HCT116 (cell line): ENCODE data around the gene GALNT16. TPM values are rescaled to one million over a fixed set of nuclear protein-coding genes. Genes with fewer than 3 reads are reported as not detected.

Experiments used
- ATAC-seq: fragments of 200-7000 bp; cut with Tn5 transposase; 2 replicates; pipeline ENCODE4 v1.9.1; 2020; ENCODE audit warnings: mild to moderate bottlenecking, moderate library complexity
- BruUV-seq: library from RNA; stranded (reverse); fragments of 400-500 nt; replicated peaks from 2 replicates; lab custom pipeline; 2021; lab: Mats Ljungman, UMichigan
- CTCF ChIA-PET: fragments of 300-600 bp; sonication (Branson Sonifier 250); formaldehyde crosslinking; loops from one replicate; lab custom pipeline; 2021; ENCODE audit warnings: antibody characterized with exemption; lab: Charles Lee
- POLR2A ChIA-PET: fragments of 300-600, 350-600 bp; sonication (Branson Sonifier 250); formaldehyde crosslinking; loops from one replicate; lab custom pipeline; 2021; ENCODE audit warnings: antibody characterized with exemption; lab: Charles Lee
- RAD21 ChIA-PET, 2 experiments: fragments of 300-600 bp; sonication (Branson Sonifier 250); formaldehyde crosslinking; loops; one replicate each; lab custom pipeline; 2023; ENCODE audit warnings: low total read pairs in 2 of 2; ENCODE audit not compliant: uncharacterized antibody in 2 of 2, unreplicated experiment in 2 of 2, low non-redundant PET in 1 of 2; lab: Charles Lee
- DNase-seq: peaks from one replicate; pipeline ENCODE4 v3.0.0-alpha.2; 2010; ENCODE audit warnings: low read depth, low spot score
- H2AFZ ChIP-seq: fragments of 200-600 bp; shearing (Covaris generic), sonication (generic); 2 replicates; pipeline ENCODE4 v1.6.1; 2017; ENCODE audit warnings: low read depth, mixed run types, mixed read lengths, antibody characterized with exemption, low read length; ENCODE audit not compliant: poor library complexity, severe bottlenecking
- H3K27ac ChIP-seq: 2 replicates; pipeline ENCODE4 v1.5.1; 2012; ENCODE audit warnings: low read depth, low read length
- H3K27me3 ChIP-seq: fragments of 200-600 bp; sonication (generic); 2 replicates; pipeline ENCODE4 v1.6.1; 2016; ENCODE audit warnings: mixed run types, low read length, mixed read lengths; ENCODE audit not compliant: insufficient read depth
- H3K36me3 ChIP-seq, 2 experiments: fragments of 200-500 bp in 1 of 2; fragments of 200-600 bp in 1 of 2; sonication (Bioruptor generic) in 1 of 2; sonication (generic) in 1 of 2; 2 replicates each; pipeline versions ENCODE4 v1.5.1 to v1.6.1; 2014 to 2016; ENCODE audit warnings: low read length in 2 of 2, inconsistent platforms in 1 of 2, mixed read lengths in 1 of 2, mixed run types in 1 of 2; ENCODE audit not compliant: insufficient read depth in 2 of 2, control insufficient read depth in 1 of 2
- H3K4me1 ChIP-seq, 2 experiments: fragments of 200-600 bp in 1 of 2; sonication (generic) in 1 of 2; 2 replicates each; pipeline versions ENCODE4 v1.5.1 to v1.6.1; 2012 to 2017; ENCODE audit warnings: low read length in 2 of 2, inconsistent platforms in 1 of 2, mild to moderate bottlenecking in 1 of 2, mixed read lengths in 1 of 2, mixed run types in 1 of 2, moderate library complexity in 1 of 2; ENCODE audit not compliant: insufficient read depth in 2 of 2, control insufficient read depth in 1 of 2
- H3K4me2 ChIP-seq: fragments of 200-600 bp; sonication (generic); 2 replicates; pipeline ENCODE4 v1.6.1; 2017; ENCODE audit warnings: mixed run types, low read length, mixed read lengths
- H3K4me3 ChIP-seq, 2 experiments: fragments of 200-600 bp in 1 of 2; sonication (generic) in 1 of 2; replicated peaks in 1 of 2; 2 replicates each; pipeline ENCODE4 v1.5.1; 2011 to 2016; ENCODE audit warnings: low read length in 2 of 2, control low read depth in 1 of 2, low read depth in 1 of 2, mild to moderate bottlenecking in 1 of 2, mixed read lengths in 1 of 2, mixed run types in 1 of 2
- H3K79me2 ChIP-seq: fragments of 200-600 bp; sonication (generic); 2 replicates; pipeline ENCODE4 v1.6.1; 2017; ENCODE audit warnings: mild to moderate bottlenecking, mixed run types, low read length, moderate library complexity, mixed read lengths; ENCODE audit not compliant: insufficient read depth
- H3K9ac ChIP-seq: fragments of 200-600 bp; sonication (generic); 2 replicates; pipeline ENCODE4 v1.6.1; 2016; ENCODE audit warnings: low read length, mixed read lengths
- H3K9me2 ChIP-seq: fragments of 200-600 bp; sonication (generic), shearing (Covaris generic); 2 replicates; pipeline ENCODE4 v1.6.1; 2017; ENCODE audit warnings: mixed run types, mild to moderate bottlenecking, moderate library complexity; ENCODE audit not compliant: insufficient read depth
- H3K9me3 ChIP-seq, 2 experiments: fragments of 200-500 bp in 1 of 2; fragments of 200-600 bp in 1 of 2; sonication (Bioruptor generic) in 1 of 2; sonication (generic) in 1 of 2; 2 replicates each; pipeline ENCODE4 v1.6.1; 2014 to 2017; ENCODE audit warnings: low read length in 2 of 2, mixed read lengths in 2 of 2, inconsistent platforms in 1 of 2, low read depth in 1 of 2, mild to moderate bottlenecking in 1 of 2, mixed run types in 1 of 2, moderate library complexity in 1 of 2; ENCODE audit not compliant: control insufficient read depth in 1 of 2, insufficient read depth in 1 of 2
- H4K20me1 ChIP-seq: fragments of 200-600 bp; sonication (generic), shearing (Covaris generic); 2 replicates; pipeline ENCODE4 v1.6.1; 2017; ENCODE audit warnings: mixed run types, mild to moderate bottlenecking, moderate library complexity; ENCODE audit not compliant: insufficient read depth
- ATF3 ChIP-seq: IDR thresholded peaks from 2 replicates; pipeline ENCODE4 v1.6.1; 2012
- CBX3 ChIP-seq: IDR thresholded peaks from 2 replicates; pipeline ENCODE4 v1.6.1; 2012; ENCODE audit warnings: low read depth
- CEBPB ChIP-seq: IDR thresholded peaks from 2 replicates; pipeline ENCODE4 v1.6.1; 2012; ENCODE audit warnings: low read depth
- ELF1 ChIP-seq: IDR thresholded peaks from 2 replicates; pipeline ENCODE4 v1.6.1; 2012; ENCODE audit warnings: low read depth, borderline replicate concordance
- EZH2 ChIP-seq: fragments of 200-600 bp; sonication (generic); IDR thresholded peaks from 2 replicates; pipeline ENCODE4 v1.6.1; 2017; ENCODE audit warnings: antibody characterized with exemption, mixed run types
- EZH2phosphoT487 ChIP-seq: fragments of 200-600 bp; IDR thresholded peaks from 2 replicates; pipeline ENCODE4 v1.6.1; 2018; ENCODE audit warnings: antibody characterized with exemption, borderline replicate concordance
- POLR2A ChIP-seq: IDR thresholded peaks from 2 replicates; pipeline ENCODE4 v1.7.0; 2011; ENCODE audit warnings: borderline replicate concordance; ENCODE audit not compliant: insufficient read depth, insufficient read length; ENCODE audit errors: extremely low read depth
- RAD21 ChIP-seq: IDR thresholded peaks from 2 replicates; pipeline ENCODE4 v1.6.1; 2012; ENCODE audit warnings: low read depth, mild to moderate bottlenecking
- REST ChIP-seq: IDR thresholded peaks from 2 replicates; pipeline ENCODE4 v1.6.1; 2012; ENCODE audit warnings: low read depth
- SP1 ChIP-seq: IDR thresholded peaks from 2 replicates; pipeline ENCODE4 v1.6.1; 2012; ENCODE audit warnings: low read depth
- ZFX ChIP-seq: fragments of 450-650 bp; IDR thresholded peaks from 2 replicates; pipeline ENCODE4 v1.6.1; 2017
- ZNF274 ChIP-seq: fragments of 200-500 bp; sonication (Bioruptor generic); IDR thresholded peaks from 2 replicates; pipeline ENCODE4 v1.6.1; 2014; ENCODE audit warnings: mild to moderate bottlenecking, low read depth, low read length, inconsistent platforms
- intact Hi-C: fragments of 100-400 bp; cut with micrococcal nuclease; formaldehyde crosslinking; loops from 2 replicates; pipeline ENCODE4 v1.10.0; 2022
- total RNA-seq: library from RNA; stranded (reverse); gene quantifications from one replicate; pipeline ENCODE4 v1.2.1, GENCODE V29; 2021; ENCODE audit not compliant: unreplicated experiment
- TF ChIP-seq, protein P1 (sequence below): IDR thresholded peaks from 2 replicates; pipeline ENCODE4 v1.6.1; 2011; ENCODE audit warnings: mild to moderate bottlenecking, low read length, moderate library complexity; ENCODE audit not compliant: insufficient replicate concordance; ENCODE audit errors: extremely low read depth
- TF ChIP-seq, protein P2 (sequence below), 3 experiments: fragments of 200-600 bp in 1 of 3; sonication (generic) in 1 of 3; IDR thresholded peaks in 2 of 3; conservative IDR thresholded peaks in 1 of 3; 2 replicates each; pipeline ENCODE4 v1.5.1; 2012 to 2017; ENCODE audit warnings: low read depth in 2 of 3, low read length in 2 of 3, antibody characterized with exemption in 1 of 3, borderline replicate concordance in 1 of 3, control low read depth in 1 of 3, mild to moderate bottlenecking in 1 of 3, mixed read lengths in 1 of 3, mixed run types in 1 of 3, moderate library complexity in 1 of 3; ENCODE audit not compliant: insufficient read depth in 1 of 3

The GALNT16 gene
- total RNA-seq, 1 experiment from 2014 or later: 0.32 TPM

- Histone ChIP-seq H3K9me2 (no peaks in the 10 kb centered on the region), H4K20me1 (no peaks in the 10 kb centered on the region), H3K27ac (no peak overlapping the region), H3K36me3 (no peaks in the 10 kb centered on the region), H3K4me1 (no peaks in the 10 kb centered on the region), H3K4me3 (no peak overlapping the region), H3K9me3 (no peaks in the 10 kb centered on the region), H3K79me2 (no peaks in the 10 kb centered on the region), H2AFZ (no peak overlapping the region), H3K27me3 (no peaks in the 10 kb centered on the region), H3K9ac (no peak overlapping the region)
- no peak for ATAC-seq
- CTCF ChIA-PET: no interaction called here
- intact Hi-C loops: no loop called here
- RAD21 ChIA-PET: no interaction called here
- no TSS peak for BruUV-seq
- no peak for DNase-seq
- POLR2A ChIA-PET: no interaction called here
- TF ChIP-seq POLR2A (no peak), SP1 (no peak), CBX3 (no peak), ZNF274 (no peak), ELF1 (no peak)
- TF ChIP-seq, protein P1, sequence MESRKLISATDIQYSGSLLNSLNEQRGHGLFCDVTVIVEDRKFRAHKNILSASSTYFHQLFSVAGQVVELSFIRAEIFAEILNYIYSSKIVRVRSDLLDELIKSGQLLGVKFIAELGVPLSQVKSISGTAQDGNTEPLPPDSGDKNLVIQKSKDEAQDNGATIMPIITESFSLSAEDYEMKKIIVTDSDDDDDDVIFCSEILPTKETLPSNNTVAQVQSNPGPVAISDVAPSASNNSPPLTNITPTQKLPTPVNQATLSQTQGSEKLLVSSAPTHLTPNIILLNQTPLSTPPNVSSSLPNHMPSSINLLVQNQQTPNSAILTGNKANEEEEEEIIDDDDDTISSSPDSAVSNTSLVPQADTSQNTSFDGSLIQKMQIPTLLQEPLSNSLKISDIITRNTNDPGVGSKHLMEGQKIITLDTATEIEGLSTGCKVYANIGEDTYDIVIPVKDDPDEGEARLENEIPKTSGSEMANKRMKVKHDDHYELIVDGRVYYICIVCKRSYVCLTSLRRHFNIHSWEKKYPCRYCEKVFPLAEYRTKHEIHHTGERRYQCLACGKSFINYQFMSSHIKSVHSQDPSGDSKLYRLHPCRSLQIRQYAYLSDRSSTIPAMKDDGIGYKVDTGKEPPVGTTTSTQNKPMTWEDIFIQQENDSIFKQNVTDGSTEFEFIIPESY: no peak
- TF ChIP-seq, all 23 proteins: peak for 0
- H3K4me2 ChIP-seq: no peak overlapping the region
Measured at GRCh38 chr14:69249603-69250002, 10.4 kb upstream of the GALNT16 start.

DNA sequence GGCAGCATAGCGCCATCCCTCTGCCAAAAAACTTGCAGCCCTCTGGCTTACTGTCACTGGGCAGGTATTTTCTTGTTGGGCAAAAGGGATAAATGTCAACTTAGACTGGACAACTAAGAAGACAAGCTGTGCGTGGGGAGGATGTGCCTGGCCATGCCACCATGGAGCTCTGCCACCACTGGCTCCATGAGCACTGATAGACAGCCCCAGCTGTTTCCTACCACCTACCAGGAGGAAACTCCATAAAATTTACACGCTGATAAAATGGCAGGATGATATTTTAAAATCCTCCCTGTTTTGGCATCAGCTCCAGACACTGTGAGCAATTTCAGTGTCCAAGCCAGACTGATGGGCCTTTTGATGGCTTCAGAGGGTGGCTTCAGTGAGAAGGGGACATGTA, 7.1 kb upstream of the GALNT16 start:
- no peak for DNase-seq
- Histone ChIP-seq H3K27ac (no peak overlapping the region), H3K36me3 (no peaks in the 10 kb centered on the region), H2AFZ (no peak overlapping the region), H3K9me3 (no peaks in the 10 kb centered on the region), H3K4me2 (no peak overlapping the region), H3K9me2 (no peaks in the 10 kb centered on the region), H3K27me3 (no peaks in the 10 kb centered on the region), H3K4me3 (no peak overlapping the region), H3K79me2 (no peaks in the 10 kb centered on the region), H3K9ac (no peak overlapping the region), H3K4me1 (no peaks in the 10 kb centered on the region), H4K20me1 (no peaks in the 10 kb centered on the region)
- no peak for ATAC-seq
- BruUV-seq: no TSS peak
- ChIA-PET RAD21 (no interaction called here), CTCF (no interaction called here), POLR2A (no interaction called here)
- intact Hi-C loops: no loop called here
- TF ChIP-seq CEBPB: no peak
- TF ChIP-seq ZNF274: no peak
- no peak for TF ChIP-seq EZH2phosphoT487
- no peak for TF ChIP-seq EZH2
- TF ChIP-seq RAD21: no peak
- no peak for TF ChIP-seq ZFX
- TF ChIP-seq, protein P2, sequence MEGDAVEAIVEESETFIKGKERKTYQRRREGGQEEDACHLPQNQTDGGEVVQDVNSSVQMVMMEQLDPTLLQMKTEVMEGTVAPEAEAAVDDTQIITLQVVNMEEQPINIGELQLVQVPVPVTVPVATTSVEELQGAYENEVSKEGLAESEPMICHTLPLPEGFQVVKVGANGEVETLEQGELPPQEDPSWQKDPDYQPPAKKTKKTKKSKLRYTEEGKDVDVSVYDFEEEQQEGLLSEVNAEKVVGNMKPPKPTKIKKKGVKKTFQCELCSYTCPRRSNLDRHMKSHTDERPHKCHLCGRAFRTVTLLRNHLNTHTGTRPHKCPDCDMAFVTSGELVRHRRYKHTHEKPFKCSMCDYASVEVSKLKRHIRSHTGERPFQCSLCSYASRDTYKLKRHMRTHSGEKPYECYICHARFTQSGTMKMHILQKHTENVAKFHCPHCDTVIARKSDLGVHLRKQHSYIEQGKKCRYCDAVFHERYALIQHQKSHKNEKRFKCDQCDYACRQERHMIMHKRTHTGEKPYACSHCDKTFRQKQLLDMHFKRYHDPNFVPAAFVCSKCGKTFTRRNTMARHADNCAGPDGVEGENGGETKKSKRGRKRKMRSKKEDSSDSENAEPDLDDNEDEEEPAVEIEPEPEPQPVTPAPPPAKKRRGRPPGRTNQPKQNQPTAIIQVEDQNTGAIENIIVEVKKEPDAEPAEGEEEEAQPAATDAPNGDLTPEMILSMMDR (IDR thresholded peaks at IDR 0.05 in 2 of 3, conservative IDR thresholded peaks at IDR 0.05 in 1 of 3; ENCODE audit: borderline replicate concordance in 1 of 3, insufficient read depth in 1 of 3, low read depth in 2 of 3, low read length in 2 of 3): no peak
- no peak for TF ChIP-seq REST
- no peak for TF ChIP-seq ATF3
